Measurements from ENCODE around the gene SEC31B. TPM values are rescaled to one million over a fixed set of nuclear protein-coding genes. Genes with fewer than 3 reads are reported as not detected.

SEC31B gene
- polyA plus RNA-seq, 1 donor (not counting 4 experiments of a cell fraction or from before 2014, with no cell fraction given) = 4.9 TPM

DNA sequence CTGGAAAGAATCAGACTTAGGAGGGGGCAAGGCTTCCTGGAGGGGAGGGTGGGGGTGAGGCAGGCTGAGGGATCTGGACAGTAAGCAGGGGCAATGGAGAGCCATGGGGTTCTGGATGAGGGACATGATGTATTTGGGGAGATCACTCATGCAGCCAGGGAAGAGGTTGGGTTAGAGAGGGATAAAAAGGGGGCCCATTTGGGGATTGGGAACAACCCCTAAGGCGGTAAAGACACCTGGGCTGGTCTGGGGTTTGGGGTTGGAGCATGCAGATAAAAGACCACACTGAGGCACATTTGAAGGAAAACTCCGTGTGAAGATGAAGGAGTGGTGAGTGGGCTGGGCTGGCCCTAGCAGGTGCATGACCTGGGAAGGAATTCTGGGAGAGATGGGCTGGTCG, 46.9 kb upstream of the SEC31B start:
- Histone ChIP-seq H3K79me2 (ENCODE audit: control insufficient read depth, insufficient read depth, low read length) (no peaks in the 10 kb centered on the region), H3K4me1 (ENCODE audit: control insufficient read depth, extremely low read depth, insufficient read depth, low read length) (peaks cover 3% of the 10 kb centered on the region), H3K27ac (ENCODE audit: control insufficient read depth, insufficient read depth, low read length) (no peak overlapping the region), H2AFZ (ENCODE audit: control insufficient read depth, low read length) (no peak overlapping the region), H3K27me3 (ENCODE audit: control insufficient read depth, extremely low read depth, insufficient read depth, low read length) (peaks cover 81% of the 10 kb centered on the region), H4K20me1 (ENCODE audit: control insufficient read depth, extremely low read depth, insufficient read depth, low read length) (no peaks in the 10 kb centered on the region), H3K4me2 (ENCODE audit: control insufficient read depth, extremely low read depth, insufficient read depth, low read depth, low read length) (no peak overlapping the region), H3K9me1 (ENCODE audit: control insufficient read depth, extremely low read depth, insufficient read depth, low read length) (no peaks in the 10 kb centered on the region), H3K9me3 (ENCODE audit: control insufficient read depth, low read depth, low read length) (no peaks in the 10 kb centered on the region), H3K4me3 (ENCODE audit: control insufficient read depth in 2 of 3, extremely low read depth in 1 of 3, insufficient read depth in 2 of 3, low read depth in 1 of 3, low read length in 3 of 3) (no peak overlapping the region), H3K36me3 (ENCODE audit: control insufficient read depth in 2 of 2, extremely low read depth in 1 of 2, insufficient read depth in 2 of 2, low read length in 2 of 2) (no peaks in the 10 kb centered on the region), H3K9ac (ENCODE audit: control insufficient read depth, extremely low read depth, insufficient read depth, low read length) (no peak overlapping the region)
- DNase-seq (ENCODE audit: low read depth, low spot score) = no peak
- TF ChIP-seq CTCF (optimal IDR thresholded peaks at IDR 0.05 in 1 of 3, IDR thresholded peaks at IDR 0.05 in 1 of 3, conservative IDR thresholded peaks at IDR 0.05 in 1 of 3; ENCODE audit: extremely low read depth in 1 of 3, insufficient read depth in 2 of 3, low read length in 3 of 3) (no peak), EZH2 (IDR thresholded peaks at IDR 0.05; ENCODE audit: low read length) (no peak)
- FAIRE-seq = no peak
- dilution Hi-C loops (cut with MboI; ENCODE audit: extremely low pct_ligation_motif_present, low sequenced_read_pairs) = loop anchor here (25.0 kb wide), 1 partner anchor 321 kb away; no protein-coding TSS in a partner anchor

- no peaks in the 10 kb centered on the region for H3K36me3 ChIP-seq (ENCODE audit: control insufficient read depth in 2 of 2, extremely low read depth in 1 of 2, insufficient read depth in 2 of 2, low read length in 2 of 2)
- no peak overlapping the region for H2AFZ ChIP-seq (ENCODE audit: control insufficient read depth, low read length)
- dilution Hi-C loops (cut with MboI; ENCODE audit: extremely low pct_ligation_motif_present, low sequenced_read_pairs) = loop anchor here (25.0 kb wide), 1 partner anchor 322 kb away; no protein-coding TSS in a partner anchor
- H3K79me2 ChIP-seq (ENCODE audit: control insufficient read depth, insufficient read depth, low read length) = no peaks in the 10 kb centered on the region
- TF ChIP-seq CTCF (optimal IDR thresholded peaks at IDR 0.05 in 1 of 3, IDR thresholded peaks at IDR 0.05 in 1 of 3, conservative IDR thresholded peaks at IDR 0.05 in 1 of 3; ENCODE audit: extremely low read depth in 1 of 3, insufficient read depth in 2 of 3, low read length in 3 of 3) (no peak), EZH2 (IDR thresholded peaks at IDR 0.05; ENCODE audit: low read length) (no peak)
- H3K9me1 ChIP-seq (ENCODE audit: control insufficient read depth, extremely low read depth, insufficient read depth, low read length) = no peaks in the 10 kb centered on the region
- H4K20me1 ChIP-seq (ENCODE audit: control insufficient read depth, extremely low read depth, insufficient read depth, low read length) = no peaks in the 10 kb centered on the region
- H3K27me3 ChIP-seq (ENCODE audit: control insufficient read depth, extremely low read depth, insufficient read depth, low read length) = peaks cover 75% of the 10 kb centered on the region
- no peak overlapping the region for H3K4me3 ChIP-seq (ENCODE audit: control insufficient read depth in 2 of 3, extremely low read depth in 1 of 3, insufficient read depth in 2 of 3, low read depth in 1 of 3, low read length in 3 of 3)
- no peak overlapping the region for H3K27ac ChIP-seq (ENCODE audit: control insufficient read depth, insufficient read depth, low read length)
- H3K9ac ChIP-seq (ENCODE audit: control insufficient read depth, extremely low read depth, insufficient read depth, low read length) = no peak overlapping the region
- DNase-seq (ENCODE audit: low read depth, low spot score) = no peak
- no peak for FAIRE-seq
- peaks cover 3% of the 10 kb centered on the region for H3K4me1 ChIP-seq (ENCODE audit: control insufficient read depth, extremely low read depth, insufficient read depth, low read length)
- H3K9me3 ChIP-seq (ENCODE audit: control insufficient read depth, low read depth, low read length) = no peaks in the 10 kb centered on the region
- H3K4me2 ChIP-seq (ENCODE audit: control insufficient read depth, extremely low read depth, insufficient read depth, low read depth, low read length) = no peak overlapping the region
Measured at GRCh38 chr10:100565206-100565985, 45.7 kb upstream of the SEC31B start.
